Measurements from ENCODE around the gene CYP4F3.
"Not testable (repeated sequence)": the region's sequence is repeated elsewhere in the genome, so short reads cannot be mapped to it uniquely, and the experiment has no call there.

CYP4F3 gene

DNA sequence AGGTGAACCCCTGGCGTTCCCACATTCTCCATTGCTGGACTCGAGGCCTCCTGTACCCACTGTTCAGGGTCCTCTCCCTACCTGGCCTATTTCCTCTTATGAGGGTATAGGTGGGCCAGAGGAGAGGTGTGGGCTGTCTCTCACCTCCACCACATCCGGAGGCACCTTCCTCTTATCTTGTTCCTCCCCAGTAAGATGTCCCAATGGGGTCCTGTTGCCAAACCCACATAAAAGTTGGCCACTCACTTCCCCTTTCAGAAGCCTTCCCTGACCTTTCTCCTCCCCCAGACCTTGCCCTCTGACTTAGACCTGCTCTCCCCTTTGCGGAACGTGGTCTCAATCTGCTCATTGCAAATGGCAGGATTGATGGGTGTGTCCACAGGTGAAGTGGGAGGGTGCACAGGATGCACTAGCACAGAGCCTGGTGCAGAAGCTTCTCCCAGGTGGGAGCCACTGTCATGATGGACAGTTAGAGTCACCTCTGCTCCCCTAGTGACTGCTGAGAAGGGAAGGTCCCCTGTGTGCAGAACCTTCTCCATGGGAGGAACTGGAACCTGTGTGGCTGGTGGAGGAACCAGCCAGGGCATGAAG is 1.3 kb downstream of the CYP4F3 start:
- TF ChIP-seq, protein P1, sequence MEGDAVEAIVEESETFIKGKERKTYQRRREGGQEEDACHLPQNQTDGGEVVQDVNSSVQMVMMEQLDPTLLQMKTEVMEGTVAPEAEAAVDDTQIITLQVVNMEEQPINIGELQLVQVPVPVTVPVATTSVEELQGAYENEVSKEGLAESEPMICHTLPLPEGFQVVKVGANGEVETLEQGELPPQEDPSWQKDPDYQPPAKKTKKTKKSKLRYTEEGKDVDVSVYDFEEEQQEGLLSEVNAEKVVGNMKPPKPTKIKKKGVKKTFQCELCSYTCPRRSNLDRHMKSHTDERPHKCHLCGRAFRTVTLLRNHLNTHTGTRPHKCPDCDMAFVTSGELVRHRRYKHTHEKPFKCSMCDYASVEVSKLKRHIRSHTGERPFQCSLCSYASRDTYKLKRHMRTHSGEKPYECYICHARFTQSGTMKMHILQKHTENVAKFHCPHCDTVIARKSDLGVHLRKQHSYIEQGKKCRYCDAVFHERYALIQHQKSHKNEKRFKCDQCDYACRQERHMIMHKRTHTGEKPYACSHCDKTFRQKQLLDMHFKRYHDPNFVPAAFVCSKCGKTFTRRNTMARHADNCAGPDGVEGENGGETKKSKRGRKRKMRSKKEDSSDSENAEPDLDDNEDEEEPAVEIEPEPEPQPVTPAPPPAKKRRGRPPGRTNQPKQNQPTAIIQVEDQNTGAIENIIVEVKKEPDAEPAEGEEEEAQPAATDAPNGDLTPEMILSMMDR (IDR thresholded peaks at IDR 0.05; ENCODE audit: borderline replicate concordance, insufficient read depth, low read depth, low read length), result no peak
- H3K4me3 ChIP-seq (ENCODE audit: low read depth, low read length), result no peak overlapping the region

DNA sequence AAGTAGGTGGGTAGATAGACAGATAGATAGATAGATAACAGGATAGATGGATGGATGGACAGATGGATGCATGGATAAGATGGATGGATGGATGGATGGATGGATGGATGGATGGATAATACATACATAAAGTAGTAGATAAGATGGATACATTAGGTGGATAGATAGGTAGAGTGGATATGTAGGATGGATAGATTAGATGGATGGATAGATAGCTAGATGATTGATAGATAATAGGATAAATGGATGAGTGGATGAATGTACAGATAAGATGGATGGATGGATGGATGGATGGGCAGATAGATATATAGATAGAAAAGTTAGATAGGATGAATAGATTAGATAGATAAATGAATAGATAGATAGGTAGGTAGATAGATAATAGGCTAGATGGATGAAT is 2.1 kb downstream of the CYP4F3 start:
- no peak overlapping the region for H3K4me3 ChIP-seq (ENCODE audit: low read depth, low read length)
- TF ChIP-seq, protein P1 (IDR thresholded peaks at IDR 0.05; ENCODE audit: borderline replicate concordance, insufficient read depth, low read depth, low read length), result no peak

- no peak overlapping the region for H3K4me3 ChIP-seq (ENCODE audit: low read depth, low read length)
- TF ChIP-seq, protein P1 (IDR thresholded peaks at IDR 0.05; ENCODE audit: borderline replicate concordance, insufficient read depth, low read depth, low read length), result no peak
These were observed 2.7 kb downstream of the CYP4F3 start for GRCh38 chr19:15643387-15643786.

DNA sequence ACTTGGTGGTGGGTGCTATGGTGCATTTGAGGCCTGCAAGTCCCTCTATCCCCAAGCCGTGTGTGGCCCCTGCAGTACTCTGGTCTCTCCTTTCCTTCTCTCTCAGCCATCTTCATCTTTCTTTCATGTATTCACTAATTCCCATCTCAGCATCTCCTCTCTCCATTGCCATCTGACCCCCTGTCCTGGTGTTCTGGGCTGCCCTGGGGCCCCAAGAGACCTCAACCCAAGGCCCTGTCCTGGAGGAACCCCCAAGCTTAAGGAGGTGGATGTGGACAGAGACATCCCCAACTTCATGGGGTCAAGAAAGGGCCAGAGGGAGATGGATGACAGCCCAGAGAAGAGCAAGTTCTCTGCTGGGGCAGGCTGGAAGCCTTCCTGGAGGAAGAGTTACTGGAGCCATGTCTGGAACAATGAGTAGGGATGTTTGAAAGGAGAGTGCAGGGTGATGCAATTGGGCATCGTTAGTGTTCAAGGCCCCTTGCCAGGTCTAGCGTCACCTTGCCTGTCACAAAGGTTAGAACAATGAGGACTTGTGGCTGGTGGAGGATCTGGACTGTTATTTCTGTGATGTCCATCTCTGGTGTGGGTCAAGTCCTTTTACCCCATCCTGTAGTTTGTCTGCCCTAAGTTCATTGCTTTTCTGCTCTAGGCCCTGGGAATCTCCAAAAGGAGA is 3.5 kb downstream of the CYP4F3 start:
- TF ChIP-seq, protein P1 (IDR thresholded peaks at IDR 0.05; ENCODE audit: borderline replicate concordance, insufficient read depth, low read depth, low read length), result no peak
- no peak overlapping the region for H3K4me3 ChIP-seq (ENCODE audit: low read depth, low read length)

DNA sequence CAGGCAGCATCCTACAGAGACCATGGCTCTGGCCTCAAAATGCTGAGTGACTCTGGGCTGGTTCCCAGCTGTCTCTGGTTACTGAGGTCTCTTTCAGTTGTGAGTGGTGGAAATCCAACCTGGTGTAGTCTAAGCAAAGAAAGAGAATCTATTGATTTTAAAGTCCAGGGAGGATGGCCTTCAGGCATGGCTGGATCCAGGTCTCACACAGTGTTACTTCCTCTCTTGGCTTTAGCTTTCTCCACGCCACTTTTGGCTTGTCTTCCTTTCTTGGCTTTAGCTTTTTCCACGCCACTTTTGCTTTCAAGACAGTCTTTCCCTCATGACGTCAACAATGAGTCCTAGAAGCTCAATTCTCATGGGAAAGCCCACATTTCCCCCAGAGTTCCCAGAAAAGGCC is 4.1 kb downstream of the CYP4F3 start:
- TF ChIP-seq, protein P1 (IDR thresholded peaks at IDR 0.05; ENCODE audit: borderline replicate concordance, insufficient read depth, low read depth, low read length), result no peak
- no peak overlapping the region for H3K4me3 ChIP-seq (ENCODE audit: low read depth, low read length)

DNA sequence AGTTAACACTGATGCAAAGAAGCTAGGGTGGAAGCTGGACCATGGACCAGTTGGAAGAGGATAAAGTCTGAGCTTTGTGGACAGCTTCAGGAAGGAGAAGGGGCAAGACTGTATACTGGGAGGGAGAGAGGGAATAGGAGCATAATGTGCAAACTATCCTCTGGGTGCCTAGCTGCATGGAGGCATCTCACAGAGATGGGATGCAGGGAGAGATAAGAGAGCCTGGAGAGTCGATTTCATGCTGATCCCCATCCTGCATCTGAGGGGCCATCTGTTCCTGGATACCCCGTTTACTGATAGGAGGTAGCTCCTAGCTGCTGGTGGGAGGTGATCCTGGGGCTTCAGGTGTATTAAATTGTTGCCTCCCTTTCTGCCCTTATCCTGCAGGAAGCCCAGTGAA is 8.8 kb downstream of the CYP4F3 start:
- no peak overlapping the region for H3K4me3 ChIP-seq (ENCODE audit: low read depth, low read length)
- TF ChIP-seq, protein P1 (IDR thresholded peaks at IDR 0.05; ENCODE audit: borderline replicate concordance, insufficient read depth, low read depth, low read length), result no peak

- H3K4me3 ChIP-seq (ENCODE audit: low read depth, low read length), result not testable (repeated sequence)
These were observed 9.4 kb downstream of the CYP4F3 start for GRCh38 chr19:15650123-15650522.
